Subcutaneous adipose tissue (tissue), 4 donors: ENCODE data around the gene AWAT2. TPM values are rescaled to one million over a fixed set of nuclear protein-coding genes. Genes with fewer than 3 reads are reported as not detected.

Experiments used
- CTCF ChIP-seq: fragments of 450-650 bp; IDR thresholded peaks from one replicate; pipeline ENCODE4 v1.5.1; 2016; ENCODE audit warnings: low read depth, mild to moderate bottlenecking, control low read depth, antibody characterized with exemption, moderate library complexity
- total RNA-seq, 4 donors: library from RNA; depleted of rRNA; stranded (reverse); fragments of >200 nt; gene quantifications; one replicate each; pipeline ENCODE4 v1.1.0, GENCODE V29; 2016

The AWAT2 gene
- total RNA-seq, 4 donors from 2014 or later, result 0.17 TPM; not detected in 3

- TF ChIP-seq CTCF, result no peak
Measured at GRCh38 chrX:70041993-70042392, 7.7 kb downstream of the AWAT2 start.

GRCh38 chrX:70039758-70040157 is 10.0 kb downstream of the AWAT2 start:
- TF ChIP-seq CTCF, result no peak

GRCh38 chrX:70038951-70039350 is 10.8 kb downstream of the AWAT2 start:
- TF ChIP-seq CTCF, result no peak

- TF ChIP-seq CTCF, result no peak
Measured at GRCh38 chrX:70038515-70038914, 11.2 kb downstream of the AWAT2 start.

- no peak for TF ChIP-seq CTCF
Measured at GRCh38 chrX:70034646-70035045, 15.1 kb downstream of the AWAT2 start.

- TF ChIP-seq CTCF, result no peak
Measured at GRCh38 chrX:70033348-70034051, 16.2 kb downstream of the AWAT2 start.

GRCh38 chrX:70032792-70033191 is 16.9 kb downstream of the AWAT2 start:
- no peak for TF ChIP-seq CTCF
